Activated CD4-positive, alpha-beta T cell treated with anti-CD3 and anti-CD28 coated beads for 1 hour (primary cell): ENCODE results near the gene NUP214.
"Not testable (repeated sequence)": the region's sequence is repeated elsewhere in the genome, so short reads cannot be mapped to it uniquely, and the experiment has no call there.

ENCODE experiments used
- DNase-seq: peaks from one replicate; pipeline ENCODE4 v3.0.0-alpha.2; 2020

Gene NUP214

DNA sequence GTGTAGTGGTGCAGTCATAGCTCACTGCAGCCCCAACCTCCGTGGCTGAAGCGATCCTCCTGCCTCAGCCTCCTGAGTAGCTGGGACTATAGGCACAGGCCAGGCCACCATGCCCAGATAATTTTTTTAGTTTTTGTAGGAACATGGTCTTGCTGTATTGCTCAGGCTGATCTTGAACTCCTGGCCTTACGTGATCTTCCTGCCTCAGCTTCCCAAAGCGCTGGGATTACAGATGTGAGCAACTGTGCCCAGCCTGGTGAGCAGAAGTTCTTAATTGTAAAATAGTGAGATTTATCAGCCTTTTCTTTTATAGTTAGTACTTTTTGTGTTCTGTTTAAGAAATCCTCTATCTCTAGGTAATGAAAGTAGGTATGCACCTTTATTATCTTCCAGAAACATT lies 42.5 kb downstream of the NUP214 start:
- no peak for DNase-seq

DNA sequence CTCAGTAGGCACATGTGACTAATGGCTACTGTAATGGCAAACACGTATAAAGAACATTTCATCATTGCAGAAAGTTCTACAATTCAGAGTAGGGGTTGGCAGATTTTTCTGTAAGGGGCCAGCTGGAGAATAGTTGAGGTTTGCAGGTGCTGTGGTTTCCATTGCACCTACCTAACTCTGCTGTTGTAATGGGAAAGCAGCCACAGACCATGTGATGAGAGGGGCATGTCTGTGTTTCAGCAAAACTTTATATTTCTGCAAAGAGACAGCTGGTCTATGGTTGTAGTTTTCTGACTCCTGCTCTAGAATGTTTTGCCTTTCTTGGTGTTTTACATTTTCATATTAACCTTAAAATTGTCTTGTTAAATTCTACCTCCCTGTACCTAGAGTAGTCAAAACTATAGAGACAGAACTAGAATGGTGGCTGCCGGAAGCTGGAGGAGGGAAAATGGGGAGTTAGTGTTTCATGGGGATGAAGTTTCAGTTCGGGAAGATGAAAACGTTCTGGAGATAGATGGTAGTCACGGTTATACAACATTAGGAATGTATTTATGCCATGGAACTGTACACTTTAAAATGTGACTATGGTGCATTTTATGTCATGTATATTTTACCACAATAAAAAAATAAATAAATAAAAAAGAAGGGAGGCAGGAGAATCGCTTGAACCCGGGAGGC lies 44.3 kb downstream of the NUP214 start:
- DNase-seq = no peak

- DNase-seq = no peak
Measured at GRCh38 chr9:131173995-131174394, 48.6 kb downstream of the NUP214 start.

- no peak for DNase-seq
Measured at GRCh38 chr9:131174681-131175239, 49.4 kb downstream of the NUP214 start.

GRCh38 chr9:131177898-131178297 lies 52.5 kb downstream of the NUP214 start:
- DNase-seq = no peak

GRCh38 chr9:131178382-131178781 lies 53.0 kb downstream of the NUP214 start:
- DNase-seq = peak; percentile 64

DNA sequence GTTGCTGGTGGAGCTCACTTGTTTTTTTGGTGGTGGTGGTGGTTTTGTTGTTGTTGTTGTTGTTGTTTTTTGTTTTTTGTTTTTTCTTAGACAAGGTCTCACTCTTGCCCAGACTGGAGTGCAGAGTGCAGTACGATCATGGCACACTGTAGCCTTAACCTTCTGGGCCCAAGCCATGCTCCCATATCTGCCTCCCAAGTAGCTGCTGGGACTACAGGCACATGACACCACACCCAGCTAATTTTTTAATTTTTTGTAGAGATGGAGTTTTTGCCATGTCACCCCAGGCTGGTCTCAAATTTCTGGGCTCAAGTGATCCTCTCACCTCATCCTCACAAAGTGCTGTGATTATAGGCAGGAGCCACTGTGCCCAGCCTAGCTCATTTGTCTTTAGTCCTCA lies 53.5 kb downstream of the NUP214 start:
- no peak for DNase-seq

DNA sequence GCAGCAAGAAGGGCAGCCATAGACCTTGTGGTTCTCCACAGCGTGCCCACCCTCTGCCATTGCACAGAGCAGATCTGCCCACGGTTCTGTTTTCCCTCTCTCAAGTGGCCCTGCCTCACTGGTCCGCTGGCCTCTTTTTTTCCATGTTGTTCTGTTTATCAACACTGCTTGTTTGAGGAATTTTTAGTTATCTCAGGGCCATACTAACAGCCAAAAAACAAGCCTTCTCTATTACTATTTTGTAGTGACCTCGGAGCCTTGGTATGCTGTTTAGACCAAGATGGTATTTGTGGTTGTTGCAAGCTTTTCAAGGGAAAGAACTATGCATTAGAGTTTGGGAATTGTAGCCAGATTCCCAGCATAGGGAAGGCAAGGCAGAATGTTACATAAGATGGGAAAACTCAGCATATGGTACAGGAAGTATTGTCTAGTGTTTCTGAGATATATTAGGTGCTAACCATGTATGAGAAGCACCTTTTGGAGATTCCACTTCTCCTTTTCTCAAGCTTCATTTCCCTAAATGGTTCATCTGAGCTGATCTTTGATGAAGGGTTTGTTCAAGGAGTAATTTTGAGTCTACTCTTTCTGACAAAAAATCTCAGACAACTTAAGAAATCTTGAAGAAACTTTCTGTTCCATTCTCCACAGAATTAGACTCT lies 54.3 kb downstream of the NUP214 start:
- no peak for DNase-seq

DNA sequence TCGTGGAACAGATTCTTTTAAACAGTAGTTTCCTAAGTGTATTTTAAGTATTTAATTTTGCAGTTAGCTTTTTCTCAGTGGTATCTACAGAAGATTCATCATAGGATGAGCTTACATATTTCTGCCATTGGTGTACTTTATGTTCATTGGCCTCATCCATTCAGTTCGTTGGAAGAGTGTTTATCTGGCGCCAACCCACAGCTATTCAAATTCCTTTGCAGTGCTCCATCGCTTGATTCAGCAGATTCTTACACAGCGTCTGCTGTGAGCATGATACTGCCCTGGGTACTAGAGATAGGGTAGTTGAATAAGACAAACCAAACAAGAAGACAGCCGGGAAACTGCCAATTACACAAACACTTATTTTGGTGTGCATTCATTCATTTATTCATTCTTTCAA lies 55.1 kb downstream of the NUP214 start:
- DNase-seq = no peak

DNA sequence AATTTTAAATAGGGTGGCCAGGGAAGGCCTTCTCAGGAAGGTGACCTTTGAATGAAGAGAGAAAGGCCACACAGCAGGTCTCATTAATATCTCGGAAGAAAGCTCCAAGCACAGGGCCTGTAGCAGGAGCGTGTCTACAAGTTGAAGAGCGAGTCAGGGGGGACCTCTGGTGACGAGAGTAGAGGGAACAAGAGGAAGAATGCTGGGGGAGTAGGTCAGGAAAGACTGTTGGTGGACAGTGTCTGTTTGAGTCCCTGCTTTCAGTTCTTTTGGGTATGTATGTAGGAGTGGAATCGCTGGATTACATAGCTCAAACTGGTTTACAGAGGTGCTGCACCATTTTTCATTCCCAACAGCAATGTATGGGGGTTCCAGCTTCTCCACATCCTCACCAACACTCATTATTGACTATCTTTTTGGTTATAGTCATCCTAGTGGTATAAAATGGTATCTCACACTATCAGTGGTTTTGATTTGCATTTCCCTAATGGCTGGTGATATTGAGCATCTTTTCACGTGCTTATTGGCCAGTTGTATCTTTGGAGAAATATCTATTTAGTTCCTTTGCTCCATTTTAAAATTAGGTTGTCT lies 55.8 kb downstream of the NUP214 start:
- DNase-seq = no peak

DNA sequence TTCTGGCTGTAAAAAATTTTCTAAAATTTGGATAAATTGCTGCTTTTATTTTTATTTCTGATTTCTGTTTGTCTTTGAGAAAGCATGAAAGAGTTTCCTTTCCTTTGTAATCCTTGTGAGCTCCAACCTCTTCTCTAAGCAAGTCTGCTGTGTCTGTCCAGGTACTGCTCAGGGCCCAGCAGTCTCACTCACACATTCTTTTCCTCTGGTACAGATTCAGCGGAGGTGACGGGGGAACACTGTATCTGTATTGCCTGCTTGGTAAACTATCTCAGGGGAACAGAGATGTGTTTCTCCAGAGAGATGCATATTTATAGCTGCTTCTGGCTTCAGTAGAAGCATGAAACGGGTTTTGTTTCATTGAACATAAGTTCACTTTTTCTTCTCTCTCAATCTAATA lies 60.5 kb downstream of the NUP214 start:
- no peak for DNase-seq

DNA sequence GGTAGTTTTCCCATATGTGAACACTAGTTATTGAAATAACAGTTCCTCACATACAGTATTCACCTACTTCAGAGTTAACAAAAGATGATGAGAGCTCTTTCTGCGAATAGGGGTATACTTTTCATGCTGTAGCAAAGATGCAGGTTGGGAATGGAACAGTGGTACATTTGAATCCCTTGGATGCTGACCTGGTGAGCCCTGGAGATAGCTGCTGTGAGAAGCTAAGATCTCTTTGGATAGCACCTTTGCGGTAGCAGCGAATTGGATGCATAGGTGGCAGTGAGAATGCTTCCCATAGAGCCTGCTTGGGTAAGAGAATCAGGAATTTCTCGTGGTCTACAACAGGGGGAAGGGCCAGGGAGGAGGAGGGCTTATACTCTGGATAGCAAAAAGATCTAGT lies 61.2 kb downstream of the NUP214 start:
- no peak for DNase-seq

DNA sequence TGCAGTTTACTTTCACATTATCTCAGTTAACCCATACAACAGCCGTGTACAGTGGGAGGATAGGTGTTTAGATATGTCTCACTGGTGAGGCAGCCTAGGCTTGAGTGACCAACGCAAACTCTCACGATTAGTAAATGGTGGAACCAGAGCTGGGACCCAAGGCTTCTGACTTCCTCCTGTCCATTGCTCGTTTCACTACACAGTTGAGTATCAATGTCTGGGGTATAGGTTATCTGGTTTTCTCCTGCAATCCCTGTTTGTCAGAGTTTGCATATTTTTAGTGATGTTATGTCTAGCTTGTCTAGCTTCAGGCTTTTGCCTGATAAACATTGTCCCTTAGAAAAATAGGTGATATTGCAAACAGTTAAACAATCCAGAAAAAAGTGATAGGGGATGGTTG lies 62.6 kb downstream of the NUP214 start:
- DNase-seq = no peak

DNA sequence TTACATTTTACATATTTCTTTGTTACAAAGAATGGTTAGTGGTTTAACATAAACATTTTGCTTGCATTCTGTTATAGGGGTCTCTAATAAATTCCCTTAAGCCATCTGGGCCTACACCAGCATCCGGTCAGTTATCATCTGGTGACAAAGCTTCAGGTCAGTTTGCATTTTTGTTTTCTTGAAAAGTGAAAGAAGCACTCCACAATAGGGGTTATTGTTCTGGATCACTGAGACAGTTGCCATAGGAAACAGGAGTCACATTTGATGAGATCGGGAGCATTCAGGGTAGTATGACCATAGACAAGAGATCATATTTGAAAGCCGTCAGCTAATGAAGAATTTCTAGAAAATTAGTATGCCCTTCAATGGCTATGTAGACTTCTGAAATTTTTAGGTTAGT lies 63.6 kb downstream of the NUP214 start:
- no peak for DNase-seq

GRCh38 chr9:131190191-131190590 lies 64.8 kb downstream of the NUP214 start:
- DNase-seq = no peak

DNA sequence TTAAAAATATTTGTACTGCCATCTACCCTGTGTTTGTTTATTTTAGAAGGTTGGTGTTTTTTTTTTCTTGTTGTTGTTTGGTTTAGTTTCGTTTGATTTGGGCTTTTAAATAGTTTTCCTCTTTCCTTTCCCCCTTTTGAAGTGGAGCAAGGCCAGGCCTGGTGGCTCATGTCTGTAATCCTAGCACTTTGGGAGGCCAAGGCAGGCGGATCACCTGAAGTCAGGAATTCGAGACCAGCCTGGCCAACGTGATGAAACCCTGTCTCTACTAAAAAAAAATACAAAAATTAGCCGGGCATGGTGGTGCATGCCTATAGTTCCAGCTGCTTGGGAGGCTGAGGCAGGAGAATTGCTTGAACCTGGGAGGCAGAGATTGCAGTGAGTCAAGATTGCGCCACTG lies 65.6 kb downstream of the NUP214 start:
- DNase-seq = not testable (repeated sequence)

GRCh38 chr9:131191857-131192256 lies 66.5 kb downstream of the NUP214 start:
- no peak for DNase-seq

DNA sequence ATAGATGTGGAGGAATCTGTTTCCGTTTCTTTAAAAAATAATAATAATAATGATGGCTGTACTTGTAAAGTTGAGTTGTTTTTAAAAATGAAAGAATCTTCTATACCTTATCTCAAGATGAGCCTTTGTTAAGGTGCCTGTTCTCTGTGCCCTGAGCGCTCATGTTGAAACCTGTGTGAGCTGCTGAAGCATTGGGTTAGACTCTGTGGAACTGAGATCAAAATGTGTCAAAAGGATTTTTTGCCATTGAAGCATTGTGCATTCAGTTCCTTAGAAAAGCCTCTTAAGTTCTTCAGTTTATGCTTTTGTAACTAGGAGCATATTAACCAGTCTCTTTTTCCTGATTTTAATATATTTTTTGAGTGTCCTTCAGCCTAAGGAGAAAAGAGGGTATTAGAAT lies 67.7 kb downstream of the NUP214 start:
- DNase-seq = no peak

DNA sequence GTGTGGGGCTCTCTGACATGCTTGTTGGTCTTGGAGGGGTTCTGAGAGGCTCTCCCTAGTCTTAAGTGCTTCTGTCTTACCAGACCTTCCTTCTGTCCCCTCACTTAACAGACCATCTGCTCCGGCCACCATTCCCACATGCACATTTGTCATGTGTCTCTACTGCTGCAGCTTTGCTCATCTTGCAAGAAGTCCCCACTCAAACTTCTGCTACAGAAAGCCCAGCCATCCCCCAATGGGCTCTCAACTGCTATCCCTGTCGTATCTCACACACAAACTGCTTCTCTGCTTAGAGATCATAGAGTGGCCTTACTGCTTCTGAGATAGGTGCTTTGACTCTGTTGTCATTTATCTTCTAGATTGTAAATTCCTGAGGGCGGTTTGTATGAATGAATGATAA lies 69.4 kb downstream of the NUP214 start:
- no peak for DNase-seq

DNA sequence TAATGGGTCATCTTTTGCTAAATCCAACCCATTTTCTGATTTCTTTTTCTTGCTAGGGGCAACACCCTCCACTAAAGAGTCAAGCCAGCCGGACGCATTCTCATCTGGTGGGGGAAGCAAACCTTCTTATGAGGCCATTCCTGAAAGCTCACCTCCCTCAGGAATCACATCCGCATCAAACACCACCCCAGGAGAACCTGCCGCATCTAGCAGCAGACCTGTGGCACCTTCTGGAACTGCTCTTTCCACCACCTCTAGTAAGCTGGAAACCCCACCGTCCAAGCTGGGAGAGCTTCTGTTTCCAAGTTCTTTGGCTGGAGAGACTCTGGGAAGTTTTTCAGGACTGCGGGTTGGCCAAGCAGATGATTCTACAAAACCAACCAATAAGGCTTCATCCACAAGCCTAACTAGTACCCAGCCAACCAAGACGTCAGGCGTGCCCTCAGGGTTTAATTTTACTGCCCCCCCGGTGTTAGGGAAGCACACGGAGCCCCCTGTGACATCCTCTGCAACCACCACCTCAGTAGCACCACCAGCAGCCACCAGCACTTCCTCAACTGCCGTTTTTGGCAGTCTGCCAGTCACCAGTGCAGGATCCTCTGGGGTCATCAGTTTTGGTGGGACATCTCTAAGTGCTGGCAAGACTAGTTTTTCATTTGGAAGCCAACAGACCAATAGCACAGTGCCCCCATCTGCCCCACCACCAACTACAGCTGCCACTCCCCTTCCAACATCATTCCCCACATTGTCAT lies 72.0 kb downstream of the NUP214 start:
- DNase-seq = no peak

GRCh38 chr9:131198041-131198715 lies 72.8 kb downstream of the NUP214 start:
- no peak for DNase-seq

DNA sequence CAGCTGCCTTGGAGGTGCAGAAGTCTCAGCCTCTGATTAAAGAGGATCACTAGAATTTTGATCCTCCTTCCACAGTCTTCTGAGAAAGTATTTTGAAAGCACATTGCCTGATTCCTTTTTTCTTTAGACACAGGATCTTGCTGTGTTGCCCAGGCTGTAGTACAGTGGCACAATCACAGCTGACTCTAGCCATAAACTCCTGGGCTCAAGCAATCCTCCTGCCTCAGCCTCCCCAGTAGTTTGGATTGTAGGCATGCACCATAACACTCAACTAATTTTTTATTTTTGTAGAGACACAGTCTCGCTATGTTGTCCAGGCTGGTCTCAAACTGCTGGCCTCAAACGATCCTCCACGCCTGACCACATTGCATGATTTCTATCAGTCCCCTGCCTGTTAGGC lies 76.5 kb downstream of the NUP214 start:
- DNase-seq = no peak
